KOPT-K1 (cell line): ENCODE data around the gene EFNA5.
"Not testable (repeated sequence)": the region's sequence is repeated elsewhere in the genome, so short reads cannot be mapped to it uniquely, and the experiment has no call there.

Experiments
- H3K27ac ChIP-seq: fragments of 200-600 bp; sonication (generic); 2 replicates; pipeline ENCODE4 v1.5.1; 2016; ENCODE audit warnings: antibody characterized with exemption, mild to moderate bottlenecking, low read depth, low read length; ENCODE audit not compliant: poor library complexity, severe bottlenecking
- H3K36me3 ChIP-seq: fragments of 200-600 bp; sonication (generic); 2 replicates; pipeline ENCODE4 v1.5.1; 2017; ENCODE audit warnings: antibody characterized with exemption, mild to moderate bottlenecking, low read length, moderate library complexity; ENCODE audit not compliant: insufficient read depth
- H3K9me3 ChIP-seq: fragments of 200-600 bp; sonication (generic); 2 replicates; pipeline ENCODE4 v1.5.1; 2017; ENCODE audit warnings: antibody characterized with exemption, low read length, mild to moderate bottlenecking; ENCODE audit not compliant: insufficient read depth, poor library complexity, severe bottlenecking

Gene EFNA5

GRCh38 chr5:107510125-107510524 is 160.6 kb downstream of the EFNA5 start:
- no peak overlapping the region for H3K27ac ChIP-seq
- no peaks in the 10 kb centered on the region for H3K9me3 ChIP-seq
- no peaks in the 10 kb centered on the region for H3K36me3 ChIP-seq

- no peaks in the 10 kb centered on the region for H3K9me3 ChIP-seq
- no peak overlapping the region for H3K27ac ChIP-seq
Observed at GRCh38 chr5:107508097-107508496, 162.6 kb downstream of the EFNA5 start.

DNA sequence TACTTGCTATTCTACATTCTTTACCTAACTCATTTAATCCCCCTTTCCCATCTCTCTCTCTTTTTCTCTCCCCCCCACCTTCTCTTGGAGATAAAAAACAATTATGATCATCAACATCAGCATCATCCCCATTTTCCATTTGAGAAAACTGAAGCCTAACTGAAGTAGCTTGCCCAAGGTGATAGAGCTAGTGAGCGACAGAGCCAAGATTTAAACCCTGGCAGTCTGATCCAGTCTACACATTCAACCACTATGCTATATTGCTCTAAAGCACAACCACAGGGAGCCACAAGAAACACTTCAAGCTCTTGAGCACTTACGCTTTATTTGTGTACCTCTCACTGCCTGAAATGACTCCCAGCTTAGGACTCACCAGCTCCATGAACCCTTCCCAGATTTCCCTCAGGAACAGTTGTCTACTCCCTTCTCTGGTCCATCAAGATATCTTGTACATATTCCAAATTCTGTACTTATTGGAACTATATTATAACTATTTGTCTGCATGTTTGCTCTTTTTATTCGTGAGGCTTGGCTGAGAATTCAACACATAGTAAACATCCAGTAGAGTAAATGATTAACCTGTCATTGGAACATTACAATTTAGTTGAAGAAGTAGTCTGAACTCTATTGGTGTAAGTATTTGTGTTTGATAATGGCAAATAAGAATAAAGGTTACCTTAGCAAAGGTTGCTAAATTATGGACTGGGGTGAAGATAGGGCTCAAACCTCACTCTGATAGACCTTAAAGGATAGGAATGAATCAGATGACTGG is 164.8 kb downstream of the EFNA5 start:
- no peak overlapping the region for H3K27ac ChIP-seq
- no peaks in the 10 kb centered on the region for H3K9me3 ChIP-seq
- H3K36me3 ChIP-seq = no peaks in the 10 kb centered on the region

More at GRCh38 chr5:107508097-107508496, 162.6 kb downstream of the EFNA5 start:
- H3K36me3 ChIP-seq = no peaks in the 10 kb centered on the region

GRCh38 chr5:107504424-107504823 is 166.3 kb downstream of the EFNA5 start:
- no peaks in the 10 kb centered on the region for H3K36me3 ChIP-seq
- no peaks in the 10 kb centered on the region for H3K9me3 ChIP-seq
- no peak overlapping the region for H3K27ac ChIP-seq

GRCh38 chr5:107502676-107503060 is 168.1 kb downstream of the EFNA5 start:
- H3K9me3 ChIP-seq = no peaks in the 10 kb centered on the region
- H3K36me3 ChIP-seq = no peaks in the 10 kb centered on the region
- no peak overlapping the region for H3K27ac ChIP-seq

DNA sequence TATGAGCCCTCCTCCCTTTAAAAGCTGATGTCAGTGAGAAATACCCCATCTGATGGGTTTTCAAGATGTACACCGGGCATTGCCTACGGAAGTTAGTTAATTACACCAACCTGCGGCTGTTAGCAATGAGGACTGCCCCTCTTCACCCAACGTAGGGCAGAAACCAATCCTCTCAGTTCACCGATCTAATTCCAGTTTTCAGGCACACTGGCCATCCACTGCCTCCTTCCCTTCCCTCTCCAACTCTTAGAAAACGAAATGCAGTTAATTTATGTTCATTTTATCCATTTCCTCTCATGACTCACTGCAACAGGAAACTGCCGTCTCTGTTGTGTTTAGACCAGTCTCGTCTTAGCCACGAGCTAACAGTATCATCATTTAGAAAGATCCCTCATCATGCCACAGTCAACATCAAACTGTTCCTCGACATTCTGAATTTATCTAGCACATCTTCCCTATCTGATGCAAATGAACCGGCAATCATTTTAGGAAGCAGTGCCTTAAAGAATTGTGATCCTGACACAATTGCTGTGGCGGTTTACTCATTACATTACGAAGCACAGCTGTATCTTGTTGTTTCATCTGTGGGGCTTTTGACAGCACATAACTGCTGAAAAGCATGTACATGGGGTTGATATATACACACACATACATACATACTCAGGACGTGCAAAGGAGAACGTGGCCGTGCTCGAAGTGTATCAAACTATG is 168.6 kb downstream of the EFNA5 start:
- Histone ChIP-seq H3K36me3 (no peaks in the 10 kb centered on the region), H3K27ac (no peak overlapping the region), H3K9me3 (no peaks in the 10 kb centered on the region)

DNA sequence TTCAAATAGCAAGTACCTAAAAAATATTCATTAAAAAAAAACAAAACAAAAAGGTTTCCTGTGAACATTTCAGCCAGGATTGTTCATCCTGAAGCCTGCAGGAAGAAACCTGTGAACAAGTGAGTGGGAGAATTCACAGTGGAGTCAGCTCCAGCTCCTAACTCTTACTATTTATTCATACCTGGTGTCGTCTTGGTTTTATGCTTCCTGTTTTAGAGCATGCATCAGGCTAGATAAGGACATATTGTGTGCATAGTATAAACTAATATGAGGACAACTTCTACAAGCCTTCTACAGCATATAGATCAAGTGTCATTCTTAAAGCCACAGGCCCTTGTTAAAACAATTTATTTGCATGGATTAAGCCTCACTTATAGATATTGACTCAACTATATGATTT is 169.9 kb downstream of the EFNA5 start:
- H3K9me3 ChIP-seq = no peaks in the 10 kb centered on the region
- H3K27ac ChIP-seq = no peak overlapping the region
- no peaks in the 10 kb centered on the region for H3K36me3 ChIP-seq

- H3K9me3 ChIP-seq = no peaks in the 10 kb centered on the region
- no peaks in the 10 kb centered on the region for H3K36me3 ChIP-seq
- H3K27ac ChIP-seq = no peak overlapping the region
Observed at GRCh38 chr5:107500347-107500746, 170.4 kb downstream of the EFNA5 start.

- no peaks in the 10 kb centered on the region for H3K36me3 ChIP-seq
- H3K9me3 ChIP-seq = no peaks in the 10 kb centered on the region
- no peak overlapping the region for H3K27ac ChIP-seq
Observed at GRCh38 chr5:107499776-107500175, 171.0 kb downstream of the EFNA5 start.

DNA sequence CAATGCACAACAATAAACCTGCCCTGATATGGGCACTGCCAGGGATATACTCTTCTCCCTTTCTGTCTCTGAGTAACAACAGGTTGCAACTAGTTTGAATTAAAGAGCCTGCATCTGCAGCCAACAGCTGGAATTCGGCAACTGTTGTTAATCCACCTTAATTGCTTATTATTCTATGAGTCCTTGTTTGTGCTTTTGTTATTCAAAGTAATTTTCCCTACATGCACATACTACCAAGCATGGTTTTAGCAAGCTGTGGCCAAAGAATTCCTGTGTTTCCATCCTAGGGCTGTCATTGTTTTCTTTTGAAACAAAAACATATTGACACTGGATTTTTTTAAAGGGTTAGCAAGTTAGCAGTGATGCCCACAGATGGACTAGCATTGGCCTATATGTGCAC is 171.5 kb downstream of the EFNA5 start:
- Histone ChIP-seq H3K27ac (no peak overlapping the region), H3K36me3 (no peaks in the 10 kb centered on the region), H3K9me3 (no peaks in the 10 kb centered on the region)

- Histone ChIP-seq H3K9me3 (no peaks in the 10 kb centered on the region), H3K27ac (no peak overlapping the region), H3K36me3 (no peaks in the 10 kb centered on the region)
Observed at GRCh38 chr5:107496466-107496865, 174.3 kb downstream of the EFNA5 start.

- not testable (repeated sequence) for H3K27ac ChIP-seq, H3K36me3 ChIP-seq, H3K9me3 ChIP-seq
Observed at GRCh38 chr5:107494129-107494528, 176.6 kb downstream of the EFNA5 start.

- no peaks in the 10 kb centered on the region for H3K9me3 ChIP-seq
- H3K36me3 ChIP-seq = no peaks in the 10 kb centered on the region
- no peak overlapping the region for H3K27ac ChIP-seq
Observed at GRCh38 chr5:107487056-107487542, 183.6 kb downstream of the EFNA5 start.

DNA sequence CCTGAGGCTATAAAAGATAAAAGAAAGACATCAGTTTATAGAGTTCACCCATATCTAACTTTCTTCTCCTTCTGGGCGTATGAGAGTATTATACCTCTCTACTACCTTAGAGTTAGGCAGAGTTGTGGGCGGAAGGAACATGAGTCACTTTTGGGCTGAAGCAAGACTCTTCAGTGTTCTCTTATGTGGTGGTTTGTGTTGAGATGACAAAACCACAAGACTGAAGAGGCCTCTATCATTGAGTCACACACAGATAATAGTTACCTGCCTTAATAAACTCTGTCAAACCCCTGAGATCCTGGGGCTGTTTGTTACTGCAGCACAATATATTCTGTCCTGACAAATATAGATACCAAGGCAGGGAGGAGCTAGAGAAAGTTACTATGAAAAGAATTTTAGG is 184.2 kb downstream of the EFNA5 start:
- no peak overlapping the region for H3K27ac ChIP-seq
- no peaks in the 10 kb centered on the region for H3K9me3 ChIP-seq
- H3K36me3 ChIP-seq = no peaks in the 10 kb centered on the region

DNA sequence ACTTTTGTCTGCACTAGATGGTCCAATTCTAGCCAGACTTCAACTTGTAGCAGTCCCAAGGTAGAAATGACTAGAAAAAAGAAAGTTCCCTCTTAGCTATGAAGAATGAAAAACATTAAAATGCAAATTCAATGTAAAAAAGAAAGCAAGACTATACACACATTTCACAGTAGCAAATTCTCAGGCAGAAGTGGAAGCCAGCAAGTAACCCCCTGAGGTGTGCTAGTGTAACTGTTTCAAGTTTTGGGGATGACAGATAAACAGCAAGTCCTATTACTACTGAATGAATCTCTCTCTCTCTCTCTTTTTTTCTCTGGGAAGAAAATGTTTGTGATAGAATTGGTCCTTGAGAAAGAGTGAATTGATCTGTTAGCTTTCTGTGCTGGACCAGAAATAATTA is 185.6 kb downstream of the EFNA5 start:
- H3K27ac ChIP-seq = no peak overlapping the region
- H3K36me3 ChIP-seq = no peaks in the 10 kb centered on the region

DNA sequence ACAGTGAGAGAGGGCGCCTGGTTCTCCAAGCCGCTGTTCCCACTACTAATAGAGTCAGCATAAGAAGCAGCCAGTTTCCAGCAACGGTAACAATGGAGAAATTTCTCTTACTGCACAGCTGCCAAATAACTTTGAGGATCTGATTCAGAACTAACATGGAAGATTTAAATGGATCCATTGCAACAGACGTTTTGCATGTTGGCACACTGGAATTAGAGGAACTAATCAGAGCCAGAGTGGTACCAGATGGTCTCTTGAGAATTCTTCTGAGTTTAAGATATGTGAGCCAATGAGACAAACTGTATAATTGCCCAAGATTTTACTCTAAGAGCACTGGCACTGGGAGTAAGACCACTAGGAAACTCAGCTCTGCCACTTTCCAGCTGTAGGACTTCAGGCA is 186.5 kb downstream of the EFNA5 start:
- Histone ChIP-seq H3K27ac (no peak overlapping the region), H3K36me3 (no peaks in the 10 kb centered on the region), H3K9me3 (no peaks in the 10 kb centered on the region)

More for the DNA sequence above, 185.6 kb downstream of the EFNA5 start:
- no peaks in the 10 kb centered on the region for H3K9me3 ChIP-seq
